Measurements from ENCODE around the gene SLC39A1.
A peak's percentile ranks its signal among the peaks of the same experiment; 100 is the strongest.
"Not testable (repeated sequence)": the region's sequence is repeated elsewhere in the genome, so short reads cannot be mapped to it uniquely, and the experiment has no call there.

SLC39A1 gene

DNA sequence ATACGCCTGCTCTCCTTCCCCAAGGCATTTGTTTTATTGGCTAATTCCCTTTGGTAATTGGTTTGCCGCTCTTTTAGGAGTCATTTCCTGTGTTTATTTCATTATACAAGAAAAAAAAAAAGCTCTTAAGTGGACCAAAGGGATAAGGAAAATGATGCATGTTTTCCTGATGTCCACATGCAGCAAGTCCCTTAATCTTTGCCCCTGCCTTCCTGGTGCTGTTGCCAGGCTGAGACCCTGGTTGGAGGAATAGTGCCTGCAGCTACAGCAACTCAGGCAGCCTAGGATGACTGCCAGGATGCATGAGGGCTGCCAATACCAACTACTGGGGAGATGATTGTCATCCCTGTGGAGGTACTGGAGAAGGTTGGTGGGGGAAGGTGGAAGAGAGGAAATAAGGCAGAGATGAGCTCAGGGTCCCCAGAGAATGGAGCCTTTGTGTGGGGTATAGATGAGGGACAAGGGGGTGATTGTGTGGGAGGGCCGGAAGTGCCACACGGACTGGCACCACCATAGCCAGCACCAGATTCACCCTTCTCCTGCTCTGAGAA is 34.5 kb downstream of the SLC39A1 start:
- DNase-seq: no peak

DNA sequence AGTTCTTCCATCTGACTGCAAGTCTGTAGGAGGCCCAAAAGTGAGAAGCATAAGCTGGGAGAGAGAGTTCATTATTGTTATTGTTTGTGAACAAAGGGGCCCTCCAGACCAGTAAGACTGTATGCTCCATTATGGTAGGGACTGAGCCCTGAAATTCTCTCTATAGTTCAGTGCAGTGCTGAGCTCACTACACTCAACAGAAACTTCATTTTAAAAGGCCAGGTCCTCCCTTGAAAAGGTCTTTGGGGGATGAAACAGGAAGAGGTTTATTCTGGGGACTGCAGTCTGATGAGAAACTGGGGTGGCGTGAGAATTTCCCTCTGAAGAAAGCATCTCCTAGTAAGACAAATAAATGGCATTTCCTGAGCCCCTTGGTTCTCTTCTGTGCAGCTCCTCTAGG is 35.1 kb downstream of the SLC39A1 start:
- DNase-seq: no peak

DNA sequence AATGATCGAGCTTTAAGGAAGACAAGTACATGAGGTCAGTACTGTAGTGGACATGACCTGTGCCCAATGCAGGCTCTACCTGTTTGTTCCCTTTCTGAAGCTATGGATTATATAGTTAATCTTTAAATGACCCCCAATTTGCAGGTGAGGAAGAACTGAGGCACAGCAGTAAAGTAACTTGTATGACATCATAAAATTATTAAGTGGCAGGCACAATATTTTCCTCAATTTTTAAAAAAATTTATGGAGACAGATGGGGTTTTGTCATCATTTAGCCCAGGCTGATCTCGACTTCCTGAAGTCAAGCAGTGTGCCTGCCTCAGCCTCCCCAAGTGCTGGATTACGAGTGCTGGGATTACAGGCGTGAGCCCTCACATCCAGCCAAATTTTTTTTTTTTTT is 36.9 kb downstream of the SLC39A1 start:
- DNase-seq: no peak

DNA sequence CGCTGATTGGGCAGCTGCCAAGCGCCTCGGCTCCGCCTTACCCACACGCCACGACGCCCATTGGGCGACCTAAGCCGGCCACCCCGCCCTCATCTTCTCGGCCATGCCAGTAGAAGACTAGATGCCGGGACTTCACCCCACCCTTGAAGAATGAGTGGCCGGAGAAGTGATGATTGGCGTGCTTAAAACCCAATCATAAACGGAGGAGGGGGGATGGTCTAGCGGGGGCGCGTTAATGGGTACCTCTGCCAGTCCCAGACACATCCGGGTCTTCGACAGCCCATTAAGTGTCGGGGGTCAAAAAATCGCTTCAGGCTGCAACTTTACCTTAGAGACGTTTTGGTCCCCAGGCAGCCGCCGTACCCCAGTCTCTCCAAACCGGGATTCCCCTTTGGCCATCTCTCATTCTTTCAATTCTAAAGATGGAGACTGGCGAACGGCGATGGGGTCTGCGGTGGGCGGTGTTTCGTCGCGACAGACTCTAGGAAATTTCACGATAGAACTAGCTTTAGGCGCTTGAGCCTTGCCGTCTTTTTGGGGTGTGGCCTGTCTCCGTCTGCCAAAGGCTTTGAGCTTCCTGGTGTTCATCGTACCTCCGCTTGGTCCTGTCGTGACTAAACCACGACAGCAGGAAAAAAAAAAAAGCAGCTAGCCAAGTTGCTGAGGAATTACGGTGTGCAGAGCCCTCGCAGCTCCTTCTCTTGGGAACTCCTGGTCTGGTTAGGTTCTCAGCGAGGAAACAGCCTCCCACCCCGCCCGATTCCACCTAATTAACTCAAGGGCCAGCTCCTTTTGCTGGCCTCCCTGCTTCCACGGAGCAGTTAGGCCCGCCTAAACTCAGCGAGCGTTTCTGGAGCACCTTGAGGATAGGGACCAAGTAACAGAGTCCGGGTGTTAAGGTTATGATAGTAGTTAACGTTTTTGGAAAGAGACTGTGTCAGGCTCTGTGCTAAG is 40.1 kb downstream of the SLC39A1 start, which contains the start of gene GATAD2B:
Gene GATAD2B, minus strand, starts transcription at position 1 of the 954 bp plus-strand sequence. CDS start 94,625 bp downstream, outside the sequence.
- DNase-seq: peak; percentile 100

DNA sequence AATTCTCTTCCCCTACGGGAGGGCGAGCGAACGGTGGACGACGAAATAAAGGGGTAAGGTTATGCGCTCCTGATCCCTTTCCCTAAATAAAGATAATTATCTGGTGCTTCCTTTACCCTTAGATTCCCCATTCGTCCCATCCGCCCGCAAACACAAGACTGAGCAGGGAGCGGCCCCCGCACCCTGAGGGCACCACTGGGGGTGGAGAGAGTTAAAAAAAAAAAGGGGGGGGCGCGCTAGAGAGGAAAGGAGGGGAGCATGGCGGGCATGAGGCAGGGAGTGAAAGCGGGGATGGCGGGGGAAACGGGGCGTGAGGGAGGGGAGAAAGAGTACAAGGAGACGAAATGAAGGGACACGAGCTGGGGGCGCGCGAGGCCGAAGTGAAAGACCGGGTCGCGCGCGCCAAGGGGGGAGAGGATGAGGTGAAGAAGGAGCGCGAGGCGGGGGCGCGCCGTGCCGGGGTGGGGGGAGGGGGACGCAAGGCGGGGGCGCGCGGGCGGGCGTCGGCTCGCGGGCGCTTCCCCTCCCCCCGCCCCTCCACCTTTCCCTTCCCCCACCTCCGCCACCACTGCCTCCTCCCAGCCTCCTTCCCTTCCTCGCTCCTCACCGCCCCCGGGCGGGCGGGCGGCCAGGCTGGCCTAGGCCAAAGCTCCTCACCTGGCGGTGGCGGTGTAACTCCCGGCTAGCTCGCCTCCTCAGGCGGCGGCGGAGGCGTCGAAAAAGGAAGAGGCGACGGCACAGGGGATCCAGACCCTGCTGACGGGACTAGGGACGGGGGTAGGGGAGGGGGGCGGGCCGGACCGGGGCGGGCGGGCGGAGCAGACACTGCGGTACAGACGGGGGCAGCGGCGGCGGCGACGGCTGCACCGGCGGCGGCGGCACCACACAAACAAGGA is 41.0 kb downstream of the SLC39A1 start:
- DNase-seq: peak; percentile 81

DNA sequence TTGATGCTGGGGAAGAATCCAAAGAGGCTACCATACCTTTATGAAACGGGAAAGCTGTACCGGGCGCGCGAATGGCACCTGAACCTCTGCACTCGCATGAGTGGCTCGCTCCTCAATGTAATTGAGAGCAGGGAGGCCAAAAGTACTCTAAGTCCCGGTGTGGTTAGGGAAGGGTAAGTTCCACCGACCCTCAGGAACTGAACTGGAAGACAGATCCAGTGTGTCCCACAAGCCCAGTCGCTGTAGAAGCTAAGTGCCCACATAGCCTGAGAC is 41.6 kb downstream of the SLC39A1 start:
- DNase-seq: no peak

DNA sequence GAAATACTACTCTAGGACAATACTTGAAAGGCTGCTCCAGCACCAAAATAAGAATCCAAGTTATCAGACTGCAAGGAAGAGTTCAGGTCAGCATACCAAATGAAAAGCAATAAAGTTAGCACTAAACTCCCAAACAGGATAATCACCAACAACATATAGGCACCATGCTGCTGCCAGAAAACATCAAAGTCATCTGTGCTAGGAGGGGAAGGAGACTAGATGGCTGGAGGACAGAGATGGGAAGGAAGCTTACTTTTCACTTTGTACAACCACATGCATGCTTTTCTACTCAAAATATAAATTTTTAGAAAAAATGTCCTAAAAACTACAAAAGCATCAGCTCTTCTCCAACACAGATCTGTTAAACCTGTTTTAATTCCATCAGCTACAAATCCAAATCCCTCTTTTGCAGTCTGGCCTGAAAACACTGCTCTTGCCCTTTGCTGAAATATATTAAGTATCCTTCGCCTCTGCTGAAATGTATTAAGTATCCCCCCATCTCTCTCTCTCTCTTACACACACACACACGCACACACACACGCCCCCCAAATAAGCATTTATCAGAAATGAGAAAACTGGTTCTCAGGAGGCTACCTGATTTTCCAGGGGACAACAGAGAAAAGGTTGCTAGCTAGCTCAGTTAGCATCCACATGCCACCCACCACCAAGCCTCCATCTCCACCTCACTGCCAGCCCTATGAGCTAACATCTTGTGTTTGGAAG is 42.1 kb downstream of the SLC39A1 start:
- DNase-seq: no peak

DNA sequence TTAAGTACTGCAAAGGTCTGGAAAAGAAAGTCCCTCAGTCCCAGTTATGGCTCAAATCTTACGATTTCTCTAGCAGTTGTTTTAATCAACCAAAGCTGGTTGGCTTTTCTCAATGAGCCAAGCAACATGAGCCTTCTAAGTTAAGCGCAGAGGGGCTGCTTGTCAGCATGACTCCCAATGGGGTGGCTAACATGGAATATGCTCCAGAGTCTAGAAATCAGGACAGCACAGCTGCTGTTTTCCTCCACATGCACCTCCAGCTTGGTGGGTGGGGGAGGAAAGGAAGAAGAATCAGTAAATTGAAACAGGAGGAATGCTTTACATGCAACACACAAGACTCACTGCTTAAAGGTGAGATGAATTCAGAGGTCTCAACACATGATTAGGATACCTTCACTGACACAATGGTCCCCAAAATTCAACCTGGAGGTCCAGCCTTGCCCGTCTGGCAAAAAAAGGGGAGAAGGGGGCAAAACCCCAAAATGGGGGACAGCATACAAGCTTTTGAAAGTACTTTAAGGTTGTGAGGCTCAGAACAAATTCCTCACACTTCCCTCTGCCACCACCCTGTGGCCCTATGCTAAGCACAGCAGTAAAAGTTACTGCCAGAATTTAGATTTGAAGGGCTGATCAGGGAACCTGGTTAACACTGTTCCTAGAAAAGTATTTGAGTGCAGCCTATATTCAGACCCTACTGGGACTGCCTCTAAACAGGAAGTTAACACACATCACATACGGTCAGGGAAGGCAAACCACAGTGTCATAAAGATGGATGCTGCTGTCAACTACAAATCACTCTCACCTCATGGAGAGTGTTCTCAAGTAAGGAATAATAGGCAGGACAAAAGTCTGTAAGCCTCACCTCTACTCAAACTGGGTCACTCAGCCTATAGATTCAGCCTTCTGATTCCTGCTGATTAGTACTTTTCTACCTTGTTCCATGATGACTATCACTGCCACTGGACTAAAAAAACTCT is 43.2 kb downstream of the SLC39A1 start:
- DNase-seq: no peak

DNA sequence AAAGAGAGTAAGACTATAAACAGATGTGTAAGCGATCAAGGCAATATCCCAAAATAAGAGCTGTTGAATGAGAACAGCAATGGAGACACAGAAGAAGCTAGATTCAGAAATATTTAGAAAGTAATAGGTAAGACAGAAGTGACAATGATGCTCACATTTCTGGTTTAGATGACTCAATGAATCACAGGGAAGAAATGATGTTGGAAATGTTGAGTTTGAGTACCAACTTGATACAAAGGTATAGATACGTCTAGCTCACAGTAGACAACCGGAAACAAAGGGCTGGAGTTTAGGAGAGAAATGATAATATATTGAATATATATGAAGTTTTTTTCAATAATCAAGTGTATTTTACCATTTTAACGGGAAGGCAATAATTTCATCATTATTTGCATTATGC is 47.0 kb downstream of the SLC39A1 start:
- DNase-seq: no peak

DNA sequence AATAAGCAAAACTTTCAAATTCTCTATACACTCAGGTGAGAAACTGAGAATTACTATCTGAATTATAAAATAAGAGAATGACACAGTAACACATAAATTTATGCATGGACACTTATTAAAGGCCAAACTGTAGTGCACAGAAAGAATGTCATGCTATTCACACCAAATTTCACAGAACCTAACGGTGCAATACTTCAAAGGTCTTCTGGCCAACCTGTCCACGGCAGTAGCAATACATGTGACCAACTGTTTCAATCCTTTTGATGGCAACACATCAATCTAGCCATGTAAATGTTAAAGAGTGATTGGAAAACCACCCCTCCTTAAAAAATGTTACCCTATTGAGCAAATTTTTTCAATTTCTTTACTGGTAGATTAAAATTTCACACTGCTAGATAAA is 51.0 kb downstream of the SLC39A1 start:
- DNase-seq: no peak

DNA sequence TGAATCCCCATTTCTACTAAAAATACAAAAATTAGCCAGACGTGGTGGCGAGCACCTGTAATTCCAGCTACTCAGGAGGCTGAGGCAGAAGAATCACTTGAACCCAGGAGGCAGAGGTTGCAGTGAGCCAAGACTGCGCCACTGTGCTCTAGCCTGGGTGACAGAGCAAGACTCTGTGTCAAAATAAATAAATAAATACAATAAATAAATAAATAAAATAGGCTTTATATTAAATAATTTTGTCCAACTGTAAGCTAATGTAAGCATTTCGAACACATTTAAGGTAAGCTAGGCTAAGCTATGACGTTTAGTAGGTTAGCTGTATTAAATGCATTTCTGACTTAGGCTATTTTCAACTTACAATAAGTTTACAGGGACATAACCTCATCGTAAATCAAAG is 52.8 kb downstream of the SLC39A1 start:
- DNase-seq: not testable (repeated sequence)

Data from NCI-H774 (cell line).